ENCODE measurements around the gene NEUROD6. TPM values are rescaled to one million over a fixed set of nuclear protein-coding genes. Genes with fewer than 3 reads are reported as not detected.

The NEUROD6 gene
- total RNA-seq, 1 donor from 2014 or later, result not detected

- no peak overlapping the region for H3K4me3 Mint-ChIP-seq (ENCODE audit: unreplicated experiment)
- no peak for TF ChIP-seq CTCF (IDR thresholded peaks at IDR 0.05; ENCODE audit: unreplicated experiment)
- no peak overlapping the region for H3K27ac Mint-ChIP-seq (ENCODE audit: unreplicated experiment)
- H3K36me3 Mint-ChIP-seq (ENCODE audit: low read depth, unreplicated experiment), result no peaks in the 10 kb centered on the region
- H3K9me3 Mint-ChIP-seq (ENCODE audit: unreplicated experiment), result no peaks in the 10 kb centered on the region
- no peaks in the 10 kb centered on the region for H3K4me1 Mint-ChIP-seq (ENCODE audit: unreplicated experiment)
- DNase-seq (ENCODE audit: low spot score), result no peak
- H3K27me3 Mint-ChIP-seq (ENCODE audit: unreplicated experiment), result peaks cover 4% of the 10 kb centered on the region
These were observed 4.7 kb downstream of the NEUROD6 start for GRCh38 chr7:31335884-31336201.

DNA sequence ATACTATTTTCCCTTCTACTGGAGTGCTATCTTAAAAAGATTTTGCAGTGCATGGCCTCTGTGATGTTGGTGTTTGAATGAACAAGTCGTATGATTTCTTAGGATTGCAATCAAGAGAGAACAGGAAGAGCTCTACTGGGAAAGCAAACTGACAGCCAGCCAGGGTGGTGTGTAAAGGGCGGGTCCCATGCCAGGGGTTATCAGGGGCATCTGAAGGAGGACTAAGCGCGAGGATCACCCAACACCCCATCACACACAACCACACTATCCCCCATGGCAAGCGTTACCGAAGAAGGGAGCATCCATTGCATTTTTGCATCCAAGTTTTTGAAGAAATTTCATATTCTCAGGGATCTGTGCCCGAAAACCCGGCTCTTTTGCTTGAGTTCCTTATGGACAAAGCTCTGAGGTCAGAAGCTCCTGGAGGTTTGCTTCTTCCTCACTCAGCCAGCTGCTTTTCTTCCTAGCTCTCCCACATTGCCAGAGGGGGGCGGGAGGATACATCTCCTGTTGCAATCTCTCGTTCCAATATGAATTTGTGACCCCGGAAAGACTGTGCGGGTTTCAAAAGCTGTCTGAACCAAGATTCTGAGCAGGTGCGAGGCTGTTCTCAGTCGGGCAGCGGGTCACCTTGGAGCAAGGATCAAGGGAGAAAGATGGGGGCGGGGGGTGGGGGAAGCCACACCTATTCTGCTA lies 5.2 kb downstream of the NEUROD6 start:
- Mint-ChIP-seq H3K4me1 (ENCODE audit: unreplicated experiment) (no peaks in the 10 kb centered on the region), H3K9me3 (ENCODE audit: unreplicated experiment) (no peaks in the 10 kb centered on the region), H3K36me3 (ENCODE audit: low read depth, unreplicated experiment) (no peaks in the 10 kb centered on the region), H3K27ac (ENCODE audit: unreplicated experiment) (no peak overlapping the region), H3K27me3 (ENCODE audit: unreplicated experiment) (peaks cover 4% of the 10 kb centered on the region), H3K4me3 (ENCODE audit: unreplicated experiment) (no peak overlapping the region)
- no peak for TF ChIP-seq CTCF (IDR thresholded peaks at IDR 0.05; ENCODE audit: unreplicated experiment)
- no peak for DNase-seq (ENCODE audit: low spot score)

- Mint-ChIP-seq H3K27ac (ENCODE audit: unreplicated experiment) (no peak overlapping the region), H3K4me3 (ENCODE audit: unreplicated experiment) (no peak overlapping the region), H3K9me3 (ENCODE audit: unreplicated experiment) (no peaks in the 10 kb centered on the region), H3K4me1 (ENCODE audit: unreplicated experiment) (no peaks in the 10 kb centered on the region), H3K36me3 (ENCODE audit: low read depth, unreplicated experiment) (no peaks in the 10 kb centered on the region), H3K27me3 (ENCODE audit: unreplicated experiment) (peaks cover 4% of the 10 kb centered on the region)
- TF ChIP-seq CTCF (IDR thresholded peaks at IDR 0.05; ENCODE audit: unreplicated experiment), result no peak
- DNase-seq (ENCODE audit: low spot score), result no peak
These were observed 7.2 kb downstream of the NEUROD6 start for GRCh38 chr7:31333291-31333690.

- TF ChIP-seq CTCF (IDR thresholded peaks at IDR 0.05; ENCODE audit: unreplicated experiment), result no peak
- H3K27ac Mint-ChIP-seq (ENCODE audit: unreplicated experiment), result no peak overlapping the region
These were observed 13.5 kb downstream of the NEUROD6 start for GRCh38 chr7:31327071-31327470.

DNA sequence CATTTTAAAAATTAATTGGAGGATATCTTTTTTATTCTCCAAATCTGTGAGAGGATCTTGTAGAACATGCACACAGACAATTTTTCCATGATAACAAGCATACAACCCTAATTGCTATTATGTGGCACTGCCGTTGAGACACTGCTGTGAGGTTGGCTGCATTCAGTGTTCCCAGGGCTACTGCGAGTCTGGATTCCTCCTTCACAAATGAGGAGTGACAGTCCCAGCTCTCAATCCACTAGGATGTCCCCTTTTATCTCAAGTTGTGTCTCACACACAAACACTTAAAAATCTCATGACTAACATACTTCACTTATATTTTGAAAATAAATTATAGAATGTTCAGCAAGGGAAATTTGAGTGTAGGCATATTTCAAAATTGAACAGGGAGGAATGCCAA lies 14.1 kb downstream of the NEUROD6 start:
- Mint-ChIP-seq H3K36me3 (ENCODE audit: low read depth, unreplicated experiment) (no peaks in the 10 kb centered on the region), H3K27me3 (ENCODE audit: unreplicated experiment) (no peaks in the 10 kb centered on the region), H3K4me1 (ENCODE audit: unreplicated experiment) (no peaks in the 10 kb centered on the region), H3K4me3 (ENCODE audit: unreplicated experiment) (no peak overlapping the region), H3K9me3 (ENCODE audit: unreplicated experiment) (no peaks in the 10 kb centered on the region), H3K27ac (ENCODE audit: unreplicated experiment) (no peak overlapping the region)
- no peak for DNase-seq (ENCODE audit: low spot score)
- TF ChIP-seq CTCF (IDR thresholded peaks at IDR 0.05; ENCODE audit: unreplicated experiment), result no peak

More at GRCh38 chr7:31327071-31327470, 13.5 kb downstream of the NEUROD6 start:
- no peaks in the 10 kb centered on the region for H3K9me3 Mint-ChIP-seq (ENCODE audit: unreplicated experiment)
- H3K27me3 Mint-ChIP-seq (ENCODE audit: unreplicated experiment), result peaks cover 2% of the 10 kb centered on the region
- no peaks in the 10 kb centered on the region for H3K36me3 Mint-ChIP-seq (ENCODE audit: low read depth, unreplicated experiment)
- no peaks in the 10 kb centered on the region for H3K4me1 Mint-ChIP-seq (ENCODE audit: unreplicated experiment)
- no peak overlapping the region for H3K4me3 Mint-ChIP-seq (ENCODE audit: unreplicated experiment)
- no peak for DNase-seq (ENCODE audit: low spot score)
